ENCODE results near the gene RAPGEF4. TPM values are rescaled to one million over a fixed set of nuclear protein-coding genes. Genes with fewer than 3 reads are reported as not detected.

Gene RAPGEF4
- total RNA-seq, 1 experiment from 2014 or later = 0.98 TPM

GRCh38 chr2:172855588-172855987 lies 119.9 kb downstream of the RAPGEF4 start:
- Histone ChIP-seq H3K9me3 (0 out of 2 replicates have a peak, but pooled peaks cover 4% of the 10 kb centered on the region), H3K4me1 (no peaks in the 10 kb centered on the region), H3K36me3 (ENCODE audit: control insufficient read depth, insufficient read depth, low read length) (no peaks in the 10 kb centered on the region), H3K4me3 (ENCODE audit: low read depth, low read length) (no peak overlapping the region), H3K27me3 (replicated peaks; ENCODE audit: control insufficient read depth, insufficient read depth, low read length) (no peaks in the 10 kb centered on the region; the same call in 1 of the 2 replicates)
- Mint-ChIP-seq H3K36me3 (ENCODE audit: insufficient read depth, unreplicated experiment) (peaks cover 5% of the 10 kb centered on the region), H3K9me3 (ENCODE audit: unreplicated experiment) (peaks cover 24% of the 10 kb centered on the region), H3K27ac (ENCODE audit: unreplicated experiment) (no peak overlapping the region), H3K27me3 (ENCODE audit: insufficient read depth, unreplicated experiment) (no peaks in the 10 kb centered on the region), H3K4me1 (ENCODE audit: low read depth, unreplicated experiment) (peaks cover 9% of the 10 kb centered on the region), H3K4me3 (ENCODE audit: unreplicated experiment) (no peak overlapping the region)
- intact Hi-C loops (cut with micrococcal nuclease; ENCODE audit: unreplicated experiment) = no loop called here
- no peak for TF ChIP-seq CTCF (IDR thresholded peaks at IDR 0.05; ENCODE audit: insufficient read depth in 1 of 2, low read depth in 1 of 2, low read length in 1 of 2, severe bottlenecking in 1 of 2, unreplicated experiment in 1 of 2)
- BruUV-seq (replicated peaks) = no TSS peak
- DNase-seq = no peak
- CTCF ChIA-PET = no interaction called here
- POLR2A ChIA-PET = no interaction called here

- Mint-ChIP-seq H3K36me3 (ENCODE audit: insufficient read depth, unreplicated experiment) (no peaks in the 10 kb centered on the region), H3K4me3 (ENCODE audit: unreplicated experiment) (no peak overlapping the region), H3K27ac (ENCODE audit: unreplicated experiment) (no peak overlapping the region), H3K9me3 (ENCODE audit: unreplicated experiment) (peaks cover 14% of the 10 kb centered on the region), H3K27me3 (ENCODE audit: insufficient read depth, unreplicated experiment) (no peaks in the 10 kb centered on the region), H3K4me1 (ENCODE audit: low read depth, unreplicated experiment) (peaks cover 5% of the 10 kb centered on the region)
- POLR2A ChIA-PET = no interaction called here
- no peak overlapping the region for H3K4me3 ChIP-seq (ENCODE audit: low read depth, low read length)
- TF ChIP-seq CTCF (IDR thresholded peaks at IDR 0.05; ENCODE audit: insufficient read depth in 1 of 2, low read depth in 1 of 2, low read length in 1 of 2, severe bottlenecking in 1 of 2, unreplicated experiment in 1 of 2) = no peak
- BruUV-seq (replicated peaks) = no TSS peak
- no peaks in the 10 kb centered on the region for H3K4me1 ChIP-seq
- no peaks in the 10 kb centered on the region; the same call in 1 of the 2 replicates for H3K27me3 ChIP-seq (replicated peaks; ENCODE audit: control insufficient read depth, insufficient read depth, low read length)
- CTCF ChIA-PET = no interaction called here
- H3K9me3 ChIP-seq = 0 out of 2 replicates have a peak, but pooled peaks cover 4% of the 10 kb centered on the region
- intact Hi-C loops (cut with micrococcal nuclease; ENCODE audit: unreplicated experiment) = no loop called here
- H3K36me3 ChIP-seq (ENCODE audit: control insufficient read depth, insufficient read depth, low read length) = no peaks in the 10 kb centered on the region
- DNase-seq = no peak
Measured at GRCh38 chr2:172856606-172857005, 121.0 kb downstream of the RAPGEF4 start.

GRCh38 chr2:172858473-172858745 lies 122.8 kb downstream of the RAPGEF4 start:
- Mint-ChIP-seq H3K36me3 (ENCODE audit: insufficient read depth, unreplicated experiment) (no peaks in the 10 kb centered on the region), H3K27me3 (ENCODE audit: insufficient read depth, unreplicated experiment) (no peaks in the 10 kb centered on the region), H3K4me1 (ENCODE audit: low read depth, unreplicated experiment) (peaks cover 5% of the 10 kb centered on the region), H3K4me3 (ENCODE audit: unreplicated experiment) (no peak overlapping the region), H3K27ac (ENCODE audit: unreplicated experiment) (no peak overlapping the region), H3K9me3 (ENCODE audit: unreplicated experiment) (peaks cover 5% of the 10 kb centered on the region)
- BruUV-seq (replicated peaks) = no TSS peak
- intact Hi-C loops (cut with micrococcal nuclease; ENCODE audit: unreplicated experiment) = no loop called here
- Histone ChIP-seq H3K36me3 (ENCODE audit: control insufficient read depth, insufficient read depth, low read length) (no peaks in the 10 kb centered on the region), H3K4me3 (ENCODE audit: low read depth, low read length) (no peak overlapping the region), H3K9me3 (0 out of 2 replicates have a peak, but pooled peaks cover 4% of the 10 kb centered on the region), H3K4me1 (no peaks in the 10 kb centered on the region), H3K27me3 (replicated peaks; ENCODE audit: control insufficient read depth, insufficient read depth, low read length) (no peaks in the 10 kb centered on the region; the same call in 1 of the 2 replicates)
- POLR2A ChIA-PET = no interaction called here
- CTCF ChIA-PET = no interaction called here
- no peak for DNase-seq
- TF ChIP-seq CTCF (IDR thresholded peaks at IDR 0.05; ENCODE audit: insufficient read depth in 1 of 2, low read depth in 1 of 2, low read length in 1 of 2, severe bottlenecking in 1 of 2, unreplicated experiment in 1 of 2) = no peak
